Measurements from ENCODE around the gene PLOD3.

The PLOD3 gene

GRCh38 chr7:101171442-101171837, 45.9 kb downstream of the PLOD3 start:
- Histone ChIP-seq H3K4me3 (ENCODE audit: insufficient read depth, low read depth, low read length, poor library complexity, severe bottlenecking) (no peak overlapping the region), H3K27me3 (replicated peaks; ENCODE audit: control insufficient read depth, insufficient read depth, low read length, poor library complexity, severe bottlenecking) (peaks cover 97% of the 10 kb centered on the region), H3K4me1 (ENCODE audit: control insufficient read depth, insufficient read depth, low read length, poor library complexity, severe bottlenecking) (peaks cover 50% of the 10 kb centered on the region), H3K27ac (ENCODE audit: insufficient read depth, low read length, poor library complexity, severe bottlenecking) (no peak overlapping the region), H3K9me3 (ENCODE audit: control insufficient read depth, low read length) (no peaks in the 10 kb centered on the region), H3K36me3 (ENCODE audit: control insufficient read depth, insufficient read depth, low read length) (no peaks in the 10 kb centered on the region)
- DNase-seq = no peak

- peaks cover 97% of the 10 kb centered on the region for H3K27me3 ChIP-seq (replicated peaks; ENCODE audit: control insufficient read depth, insufficient read depth, low read length, poor library complexity, severe bottlenecking)
- no peak overlapping the region for H3K4me3 ChIP-seq (ENCODE audit: insufficient read depth, low read depth, low read length, poor library complexity, severe bottlenecking)
- H3K27ac ChIP-seq (ENCODE audit: insufficient read depth, low read length, poor library complexity, severe bottlenecking) = no peak overlapping the region
- H3K9me3 ChIP-seq (ENCODE audit: control insufficient read depth, low read length) = no peaks in the 10 kb centered on the region
- no peak for DNase-seq
- peaks cover 56% of the 10 kb centered on the region for H3K4me1 ChIP-seq (ENCODE audit: control insufficient read depth, insufficient read depth, low read length, poor library complexity, severe bottlenecking)
- H3K36me3 ChIP-seq (ENCODE audit: control insufficient read depth, insufficient read depth, low read length) = no peaks in the 10 kb centered on the region
Observed at GRCh38 chr7:101170617-101171441, 46.6 kb downstream of the PLOD3 start.

- DNase-seq = peak; percentile 56 to 69 (median 58)
- peak overlapping the region; percentile 2 for H3K4me3 ChIP-seq (ENCODE audit: insufficient read depth, low read depth, low read length, poor library complexity, severe bottlenecking)
- peaks cover 64% of the 10 kb centered on the region for H3K4me1 ChIP-seq (ENCODE audit: control insufficient read depth, insufficient read depth, low read length, poor library complexity, severe bottlenecking)
- H3K27me3 ChIP-seq (replicated peaks; ENCODE audit: control insufficient read depth, insufficient read depth, low read length, poor library complexity, severe bottlenecking) = peaks cover 95% of the 10 kb centered on the region
- no peak overlapping the region for H3K27ac ChIP-seq (ENCODE audit: insufficient read depth, low read length, poor library complexity, severe bottlenecking)
- H3K36me3 ChIP-seq (ENCODE audit: control insufficient read depth, insufficient read depth, low read length) = no peaks in the 10 kb centered on the region
- no peaks in the 10 kb centered on the region for H3K9me3 ChIP-seq (ENCODE audit: control insufficient read depth, low read length)
Observed at GRCh38 chr7:101169838-101170551, 47.4 kb downstream of the PLOD3 start.

DNA sequence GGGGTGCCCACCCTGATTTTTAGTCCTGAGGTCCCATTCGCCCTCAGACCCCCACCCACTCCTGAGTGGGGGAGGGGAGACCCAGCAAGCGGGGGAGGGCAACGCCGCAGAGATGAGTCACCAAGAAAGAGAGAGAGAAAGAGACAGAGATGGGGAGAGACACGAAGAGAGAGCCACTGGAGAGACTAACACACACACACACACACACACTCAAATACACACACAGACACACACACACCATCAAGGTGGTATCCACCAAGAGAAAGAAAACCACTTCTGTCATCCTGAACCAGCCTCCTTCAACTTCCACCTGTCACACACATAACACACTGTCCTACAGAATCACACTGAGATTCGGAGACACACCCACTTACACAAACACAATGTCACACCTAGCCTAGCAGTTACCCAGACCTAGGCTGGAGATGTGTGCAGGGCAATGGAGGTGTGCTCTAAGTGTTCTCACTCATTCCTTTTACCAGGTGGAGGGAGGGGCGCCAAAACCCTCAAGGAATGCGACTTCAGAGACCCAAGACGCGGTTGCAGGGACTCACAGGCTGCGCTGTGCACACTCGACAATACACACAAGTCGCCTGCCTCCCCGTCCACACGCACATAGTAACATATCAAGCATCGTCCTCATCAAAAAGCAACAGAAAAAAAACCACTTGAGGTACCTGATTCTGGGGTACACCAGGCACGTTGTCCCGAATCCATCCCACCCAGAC, 48.1 kb downstream of the PLOD3 start:
- Histone ChIP-seq H3K4me3 (ENCODE audit: insufficient read depth, low read depth, low read length, poor library complexity, severe bottlenecking) (peak overlapping the region; percentile 2), H3K36me3 (ENCODE audit: control insufficient read depth, insufficient read depth, low read length) (no peaks in the 10 kb centered on the region), H3K4me1 (ENCODE audit: control insufficient read depth, insufficient read depth, low read length, poor library complexity, severe bottlenecking) (peaks cover 68% of the 10 kb centered on the region), H3K9me3 (ENCODE audit: control insufficient read depth, low read length) (no peaks in the 10 kb centered on the region), H3K27ac (ENCODE audit: insufficient read depth, low read length, poor library complexity, severe bottlenecking) (no peak overlapping the region), H3K27me3 (replicated peaks; ENCODE audit: control insufficient read depth, insufficient read depth, low read length, poor library complexity, severe bottlenecking) (peaks cover 97% of the 10 kb centered on the region)
- no peak for DNase-seq

GRCh38 chr7:101168412-101169049, 48.9 kb downstream of the PLOD3 start:
- H3K36me3 ChIP-seq (ENCODE audit: control insufficient read depth, insufficient read depth, low read length) = no peaks in the 10 kb centered on the region
- H3K27ac ChIP-seq (ENCODE audit: insufficient read depth, low read length, poor library complexity, severe bottlenecking) = no peak overlapping the region
- no peak overlapping the region for H3K4me3 ChIP-seq (ENCODE audit: insufficient read depth, low read depth, low read length, poor library complexity, severe bottlenecking)
- peaks cover 95% of the 10 kb centered on the region for H3K27me3 ChIP-seq (replicated peaks; ENCODE audit: control insufficient read depth, insufficient read depth, low read length, poor library complexity, severe bottlenecking)
- no peak for DNase-seq
- H3K9me3 ChIP-seq (ENCODE audit: control insufficient read depth, low read length) = no peaks in the 10 kb centered on the region
- peaks cover 72% of the 10 kb centered on the region for H3K4me1 ChIP-seq (ENCODE audit: control insufficient read depth, insufficient read depth, low read length, poor library complexity, severe bottlenecking)

DNA sequence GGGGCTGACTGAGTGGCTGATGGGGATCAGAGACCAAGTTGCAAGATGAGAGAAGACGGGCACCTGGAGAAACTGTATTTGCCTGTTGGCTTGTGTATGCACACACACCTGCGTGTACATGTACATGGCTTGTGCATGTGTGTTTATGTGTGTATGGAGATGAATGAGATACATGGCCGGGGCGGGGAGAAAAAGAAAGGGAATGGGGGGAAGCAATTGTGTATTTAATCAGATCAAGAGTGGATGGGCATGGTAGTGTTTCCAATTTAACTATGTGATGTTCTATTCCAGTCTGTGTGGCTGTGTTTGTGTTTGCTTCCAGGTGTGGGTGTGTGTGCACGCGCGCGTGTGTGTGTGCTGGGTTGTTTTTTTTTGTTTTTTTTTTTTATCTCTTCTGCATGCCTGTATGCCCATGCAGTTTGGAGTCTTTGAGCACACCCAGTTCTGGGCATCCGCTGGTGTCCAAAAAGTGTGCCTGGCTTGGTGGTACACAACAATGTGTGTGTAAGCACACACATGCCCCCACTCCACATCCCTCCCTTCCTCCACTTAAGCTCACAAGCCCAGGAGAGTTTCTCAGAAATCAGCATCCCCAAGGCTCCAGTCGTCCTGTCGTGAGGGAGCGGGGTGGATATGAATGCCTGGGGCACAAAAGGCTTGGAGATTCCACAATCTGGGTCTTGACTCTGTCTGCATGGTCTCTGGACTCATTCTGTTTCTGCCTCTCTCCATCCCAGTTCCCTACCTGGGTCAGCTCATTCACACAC, 49.6 kb downstream of the PLOD3 start:
- peaks cover 68% of the 10 kb centered on the region for H3K4me1 ChIP-seq (ENCODE audit: control insufficient read depth, insufficient read depth, low read length, poor library complexity, severe bottlenecking)
- no peak overlapping the region for H3K27ac ChIP-seq (ENCODE audit: insufficient read depth, low read length, poor library complexity, severe bottlenecking)
- no peak overlapping the region for H3K4me3 ChIP-seq (ENCODE audit: insufficient read depth, low read depth, low read length, poor library complexity, severe bottlenecking)
- peaks cover 88% of the 10 kb centered on the region for H3K27me3 ChIP-seq (replicated peaks; ENCODE audit: control insufficient read depth, insufficient read depth, low read length, poor library complexity, severe bottlenecking)
- DNase-seq = no peak
- H3K9me3 ChIP-seq (ENCODE audit: control insufficient read depth, low read length) = no peaks in the 10 kb centered on the region
- no peaks in the 10 kb centered on the region for H3K36me3 ChIP-seq (ENCODE audit: control insufficient read depth, insufficient read depth, low read length)

DNA sequence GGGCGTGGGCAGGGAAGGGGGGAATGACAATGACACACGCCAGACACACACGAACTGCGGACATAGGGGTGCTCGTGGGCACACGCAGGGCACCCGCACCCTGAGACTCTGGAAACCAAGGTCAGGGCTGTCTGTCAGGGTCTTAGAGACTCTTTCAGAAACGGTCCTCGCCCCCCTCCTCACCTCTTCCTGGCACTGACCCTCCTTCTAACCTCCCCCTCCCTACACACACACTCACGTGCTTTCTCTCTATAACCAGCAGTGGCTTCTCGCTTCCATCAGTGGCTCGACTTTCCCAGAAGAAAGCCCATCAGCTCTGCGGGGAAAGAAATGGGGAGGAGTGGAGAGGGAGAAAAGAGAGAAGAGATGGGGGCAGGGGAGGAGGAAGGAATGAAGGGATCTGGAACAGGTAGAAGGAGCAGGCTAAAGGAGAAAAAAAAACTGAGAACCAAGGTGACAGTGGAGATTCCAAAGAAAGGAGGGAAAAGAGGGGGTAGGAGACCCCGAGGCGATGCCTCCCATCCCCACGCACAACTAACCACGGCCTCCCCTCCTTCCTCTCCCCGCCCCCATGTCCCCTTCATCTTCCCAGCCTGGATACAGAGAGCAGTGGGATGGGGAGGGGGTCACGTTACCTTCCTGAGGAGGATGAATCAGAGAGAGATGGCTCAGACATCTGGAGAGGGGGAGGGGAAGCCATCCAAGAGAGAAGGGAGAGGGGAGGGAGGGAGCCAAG, 50.3 kb downstream of the PLOD3 start:
- no peaks in the 10 kb centered on the region for H3K9me3 ChIP-seq (ENCODE audit: control insufficient read depth, low read length)
- peaks cover 66% of the 10 kb centered on the region for H3K4me1 ChIP-seq (ENCODE audit: control insufficient read depth, insufficient read depth, low read length, poor library complexity, severe bottlenecking)
- H3K27me3 ChIP-seq (replicated peaks; ENCODE audit: control insufficient read depth, insufficient read depth, low read length, poor library complexity, severe bottlenecking) = peaks cover 88% of the 10 kb centered on the region
- no peak overlapping the region for H3K27ac ChIP-seq (ENCODE audit: insufficient read depth, low read length, poor library complexity, severe bottlenecking)
- H3K36me3 ChIP-seq (ENCODE audit: control insufficient read depth, insufficient read depth, low read length) = no peaks in the 10 kb centered on the region
- no peak for DNase-seq
- H3K4me3 ChIP-seq (ENCODE audit: insufficient read depth, low read depth, low read length, poor library complexity, severe bottlenecking) = no peak overlapping the region

DNA sequence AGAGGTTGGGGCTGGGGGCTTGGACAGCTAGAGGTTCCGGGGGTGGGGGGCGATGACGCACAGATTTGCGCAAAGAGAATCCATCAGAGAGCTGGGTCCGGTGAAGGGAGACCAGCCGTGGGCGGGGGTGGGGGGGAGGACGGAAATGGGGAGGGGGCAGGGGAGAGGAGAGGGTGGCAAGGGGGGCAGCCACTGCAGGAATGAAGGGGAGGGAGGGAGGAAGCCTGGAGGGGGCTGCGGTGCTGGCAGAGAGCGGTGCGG, 50.8 kb downstream of the PLOD3 start:
- Histone ChIP-seq H3K36me3 (ENCODE audit: control insufficient read depth, insufficient read depth, low read length) (no peaks in the 10 kb centered on the region), H3K27ac (ENCODE audit: insufficient read depth, low read length, poor library complexity, severe bottlenecking) (no peak overlapping the region), H3K27me3 (replicated peaks; ENCODE audit: control insufficient read depth, insufficient read depth, low read length, poor library complexity, severe bottlenecking) (peaks cover 88% of the 10 kb centered on the region), H3K4me3 (ENCODE audit: insufficient read depth, low read depth, low read length, poor library complexity, severe bottlenecking) (no peak overlapping the region), H3K9me3 (ENCODE audit: control insufficient read depth, low read length) (no peaks in the 10 kb centered on the region), H3K4me1 (ENCODE audit: control insufficient read depth, insufficient read depth, low read length, poor library complexity, severe bottlenecking) (peaks cover 61% of the 10 kb centered on the region)
- DNase-seq = no peak

Measured in effector memory CD4-positive, alpha-beta T cell (primary cell).